Left colon (tissue), 2 donors: ENCODE measurements around the gene LRRC37B. TPM values are rescaled to one million over a fixed set of nuclear protein-coding genes. Genes with fewer than 3 reads are reported as not detected.
"Not testable (repeated sequence)": the region's sequence is repeated elsewhere in the genome, so short reads cannot be mapped to it uniquely, and the experiment has no call there.

ENCODE experiments used
- ATAC-seq: fragments of 200-7000 bp; cut with Tn5 transposase; one replicate; pipeline ENCODE4 v1.9.1; 2020; ENCODE audit warnings: mild to moderate bottlenecking, moderate library complexity
- DNase-seq, 2 donors: peaks; one replicate each; pipeline ENCODE4 v3.0.0-alpha.2; 2020
- intact Hi-C, 2 donors: fragments of 100-400 bp; cut with DNase I in 1 of 2; cut with micrococcal nuclease in 1 of 2; formaldehyde crosslinking; loops; one replicate each; pipeline versions ENCODE4 v1.11.2 to v1.14.0; 2022; cut with DNase I, micrococcal nuclease
- total RNA-seq, 2 donors: library from RNA; stranded (reverse); fragmentation: NEBNext Ultra II Directional; extraction: Animal tissue kit (Norgen Biotek cat#: 25700); gene quantifications; one replicate each; pipeline ENCODE4 v1.2.1, GENCODE V29; 2021
- donor health status: DM: no; HTN: no; CAD: no.
- donor health status: DM: yes; HTN: yes; CAD: no.

LRRC37B gene
- total RNA-seq, 2 donors from 2014 or later = 11.3 to 14.2 TPM

GRCh38 chr17:32033812-32034211, 26.6 kb downstream of the LRRC37B start:
- intact Hi-C loops, ATAC-seq, DNase-seq: not testable (repeated sequence)

GRCh38 chr17:32040246-32040645, 33.1 kb downstream of the LRRC37B start:
- intact Hi-C loops, ATAC-seq, DNase-seq: not testable (repeated sequence)

- intact Hi-C loops, DNase-seq, ATAC-seq: not testable (repeated sequence)
These were observed 34.2 kb downstream of the LRRC37B start for GRCh38 chr17:32041306-32041875.

GRCh38 chr17:32042266-32042665, 35.1 kb downstream of the LRRC37B start:
- DNase-seq, ATAC-seq, intact Hi-C loops: not testable (repeated sequence)

- ATAC-seq, intact Hi-C loops, DNase-seq: not testable (repeated sequence)
These were observed 38.4 kb downstream of the LRRC37B start for GRCh38 chr17:32045611-32046010.

GRCh38 chr17:32047663-32048062, 40.5 kb downstream of the LRRC37B start:
- ATAC-seq, intact Hi-C loops: not testable (repeated sequence)

GRCh38 chr17:32054985-32055384, 47.8 kb downstream of the LRRC37B start:
- ATAC-seq, intact Hi-C loops, DNase-seq: not testable (repeated sequence)

More at GRCh38 chr17:32047663-32048062, 40.5 kb downstream of the LRRC37B start:
- not testable (repeated sequence) for DNase-seq

- intact Hi-C loops = not testable (repeated sequence)
These were observed 48.2 kb downstream of the LRRC37B start for GRCh38 chr17:32055425-32055824.

GRCh38 chr17:32056500-32056899, 49.3 kb downstream of the LRRC37B start:
- ATAC-seq, DNase-seq: not testable (repeated sequence)

More at GRCh38 chr17:32055425-32055824, 48.2 kb downstream of the LRRC37B start:
- DNase-seq, ATAC-seq: not testable (repeated sequence)

GRCh38 chr17:32057460-32058105, 50.4 kb downstream of the LRRC37B start:
- DNase-seq, intact Hi-C loops, ATAC-seq: not testable (repeated sequence)

More at GRCh38 chr17:32056500-32056899, 49.3 kb downstream of the LRRC37B start:
- intact Hi-C loops = not testable (repeated sequence)

- intact Hi-C loops, DNase-seq: not testable (repeated sequence)
- ATAC-seq = peak; percentile 21
These were observed 53.5 kb downstream of the LRRC37B start for GRCh38 chr17:32060695-32061094.

- ATAC-seq, DNase-seq, intact Hi-C loops: not testable (repeated sequence)
These were observed 54.7 kb downstream of the LRRC37B start for GRCh38 chr17:32061840-32062239.

- ATAC-seq, intact Hi-C loops, DNase-seq: not testable (repeated sequence)
These were observed 56.9 kb downstream of the LRRC37B start for GRCh38 chr17:32064091-32064490.

- intact Hi-C loops, DNase-seq, ATAC-seq: not testable (repeated sequence)
These were observed 59.0 kb downstream of the LRRC37B start for GRCh38 chr17:32066123-32066680.

GRCh38 chr17:32066863-32067642, 59.9 kb downstream of the LRRC37B start:
- intact Hi-C loops = not testable (repeated sequence)
- peak; percentile 47 to 73 for DNase-seq
- ATAC-seq = peak; percentile 99

- ATAC-seq, DNase-seq, intact Hi-C loops: not testable (repeated sequence)
These were observed 61.9 kb downstream of the LRRC37B start for GRCh38 chr17:32069067-32069466.

- intact Hi-C loops, DNase-seq: not testable (repeated sequence)
- peak; percentile 33 for ATAC-seq
These were observed 64.8 kb downstream of the LRRC37B start for GRCh38 chr17:32071961-32072360.

- DNase-seq, intact Hi-C loops, ATAC-seq: not testable (repeated sequence)
These were observed 65.9 kb downstream of the LRRC37B start for GRCh38 chr17:32073131-32073530.

GRCh38 chr17:32079753-32080152, 72.6 kb downstream of the LRRC37B start:
- DNase-seq = peak; percentile 25 to 48
- ATAC-seq = not testable (repeated sequence)

More at GRCh38 chr17:32079753-32080152, 72.6 kb downstream of the LRRC37B start:
- intact Hi-C loops = not testable (repeated sequence)
